Measurements from ENCODE around the gene SERGEF. TPM values are rescaled to one million over a fixed set of nuclear protein-coding genes. Genes with fewer than 3 reads are reported as not detected.

The SERGEF gene
- total and polyA plus RNA-seq, 2 experiments from 2014 or later, result 18.3 to 23.2 TPM

DNA sequence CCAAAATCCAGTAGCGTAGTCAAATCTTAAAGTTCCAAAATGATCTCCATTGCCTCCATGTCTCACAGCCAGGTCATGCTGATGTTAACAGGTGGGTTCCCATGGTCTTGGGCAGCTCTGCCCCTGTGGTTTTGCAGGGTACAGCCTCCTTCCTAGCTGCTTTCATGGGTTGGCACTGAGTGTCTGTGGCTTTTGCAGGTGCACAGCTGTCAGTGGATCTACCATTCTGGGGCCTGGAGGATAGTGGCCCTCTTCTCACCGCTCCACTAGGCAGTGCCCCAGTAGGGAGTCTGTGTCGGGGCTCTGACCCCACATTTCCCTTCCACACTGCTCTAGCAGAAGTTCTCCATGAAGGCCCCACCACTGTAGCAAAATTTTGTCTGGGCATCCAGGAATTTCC, 145.5 kb downstream of the SERGEF start:
- H3K4me1 ChIP-seq (ENCODE audit: insufficient read depth), result no peaks in the 10 kb centered on the region; the same call in 1 of the 2 replicates
- H3K79me2 ChIP-seq (ENCODE audit: insufficient read depth), result no peaks in the 10 kb centered on the region
- no peak overlapping the region for H2AFZ ChIP-seq
- no peaks in the 10 kb centered on the region for H3F3A ChIP-seq (ENCODE audit: insufficient read depth)
- H3K9me2 ChIP-seq (ENCODE audit: insufficient read depth), result no peaks in the 10 kb centered on the region
- H3K36me3 ChIP-seq (ENCODE audit: low read depth), result no peaks in the 10 kb centered on the region
- H3K27ac ChIP-seq, result no peak overlapping the region
- DNase-seq, result no peak
- no peak overlapping the region for H3K9ac ChIP-seq
- 72 to 79% methylated on average over 3 of the region's 3 CpGs for WGBS, 2 experiments (ENCODE audit: low coverage in 1 of 2, low lambda C conversion rate in 2 of 2, missing lambda C conversion rate in 2 of 2)
- H3K4me3 ChIP-seq, result no peak overlapping the region
- H4K20me1 ChIP-seq (ENCODE audit: insufficient read depth), result no peaks in the 10 kb centered on the region
- TF ChIP-seq EZH2phosphoT487 (IDR thresholded peaks at IDR 0.05; ENCODE audit: insufficient read depth, low read depth) (no peak), EZH2 (IDR thresholded peaks at IDR 0.05; ENCODE audit: insufficient read depth, poor library complexity, severe bottlenecking) (no peak)
- in situ Hi-C loops (cut with MboI), result no loop called here
- H3K27me3 ChIP-seq (replicated peaks; ENCODE audit: insufficient read depth), result no peaks in the 10 kb centered on the region
- H3K9me3 ChIP-seq (ENCODE audit: low read depth), result no peaks in the 10 kb centered on the region
- H3K4me2 ChIP-seq (ENCODE audit: unreplicated experiment), result no peak overlapping the region

DNA sequence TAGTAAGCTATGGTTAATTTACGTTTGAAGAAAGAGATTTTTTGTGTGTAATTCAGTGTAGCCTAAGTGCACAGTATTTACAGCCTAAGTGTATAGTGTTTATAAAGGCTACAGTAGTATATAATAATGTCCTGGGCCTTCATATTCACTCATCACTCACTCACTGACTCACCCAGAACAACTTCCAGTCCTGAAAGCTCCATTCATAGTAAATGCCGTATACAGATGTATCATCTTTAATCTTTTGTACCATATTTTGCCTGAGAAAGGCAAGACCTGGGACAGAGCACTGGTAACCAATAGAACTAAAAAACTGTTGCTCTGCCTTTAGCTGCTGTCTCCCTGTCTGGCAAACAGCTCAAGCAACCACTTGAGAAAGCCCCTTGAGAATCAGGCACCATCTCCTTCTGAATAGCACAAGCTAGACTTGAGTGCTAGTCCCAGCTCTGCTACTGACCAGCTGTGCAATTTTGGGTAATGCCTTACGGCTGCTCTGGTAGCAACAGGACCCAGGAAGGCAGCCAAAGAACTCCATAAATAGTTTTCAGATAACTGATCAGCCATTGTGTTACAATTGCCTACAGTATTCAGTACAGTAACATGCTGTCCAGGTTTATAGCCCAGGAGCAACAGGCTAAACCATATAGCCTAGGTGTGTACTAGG, 146.9 kb downstream of the SERGEF start:
- no peaks in the 10 kb centered on the region for H3K9me2 ChIP-seq (ENCODE audit: insufficient read depth)
- H3K4me1 ChIP-seq (ENCODE audit: insufficient read depth), result no peaks in the 10 kb centered on the region; the same call in 1 of the 2 replicates
- WGBS, 2 experiments (ENCODE audit: low coverage in 1 of 2, low lambda C conversion rate in 2 of 2, missing lambda C conversion rate in 2 of 2), result 82 to 85% methylated on average over 3 of the region's 3 CpGs
- no peak for TF ChIP-seq EZH2 (IDR thresholded peaks at IDR 0.05; ENCODE audit: insufficient read depth, poor library complexity, severe bottlenecking)
- TF ChIP-seq EZH2phosphoT487 (IDR thresholded peaks at IDR 0.05; ENCODE audit: insufficient read depth, low read depth), result no peak
- no peak overlapping the region for H2AFZ ChIP-seq
- H3K9ac ChIP-seq, result no peak overlapping the region
- H3K36me3 ChIP-seq (ENCODE audit: low read depth), result no peaks in the 10 kb centered on the region
- H3F3A ChIP-seq (ENCODE audit: insufficient read depth), result no peaks in the 10 kb centered on the region
- no peak overlapping the region for H3K4me2 ChIP-seq (ENCODE audit: unreplicated experiment)
- no peaks in the 10 kb centered on the region for H3K79me2 ChIP-seq (ENCODE audit: insufficient read depth)
- H4K20me1 ChIP-seq (ENCODE audit: insufficient read depth), result no peaks in the 10 kb centered on the region
- no peaks in the 10 kb centered on the region for H3K27me3 ChIP-seq (replicated peaks; ENCODE audit: insufficient read depth)
- H3K27ac ChIP-seq, result no peak overlapping the region
- peak; percentile 3 for DNase-seq
- in situ Hi-C loops (cut with MboI), result no loop called here
- H3K4me3 ChIP-seq, result no peak overlapping the region
- no peaks in the 10 kb centered on the region for H3K9me3 ChIP-seq (ENCODE audit: low read depth)

DNA sequence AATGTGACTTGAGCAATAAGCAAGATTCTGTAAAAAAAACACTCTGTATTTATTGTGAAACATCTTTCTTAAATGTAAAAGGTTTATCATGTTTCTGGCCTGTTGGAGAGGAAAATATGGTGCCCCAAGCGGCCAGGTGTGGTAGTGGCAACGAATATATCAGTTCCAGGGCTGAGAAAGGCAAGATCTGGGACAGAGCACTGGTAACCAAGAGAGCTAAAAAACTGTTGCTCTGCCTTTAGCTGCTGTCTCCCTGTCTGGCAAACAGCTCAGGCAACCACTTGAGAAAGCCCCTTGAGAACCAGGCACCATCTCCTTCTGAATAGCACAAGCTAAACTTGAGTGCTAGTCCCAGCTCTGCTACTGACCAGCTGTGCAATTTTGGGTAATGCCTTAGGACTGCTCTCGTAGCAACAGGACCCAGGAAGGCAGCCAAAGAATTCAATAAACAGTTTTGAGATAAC, 148.3 kb downstream of the SERGEF start:
- no peak for TF ChIP-seq EZH2 (IDR thresholded peaks at IDR 0.05; ENCODE audit: insufficient read depth, poor library complexity, severe bottlenecking)
- TF ChIP-seq EZH2phosphoT487 (IDR thresholded peaks at IDR 0.05; ENCODE audit: insufficient read depth, low read depth), result no peak
- H3F3A ChIP-seq (ENCODE audit: insufficient read depth), result no peaks in the 10 kb centered on the region
- DNase-seq, result no peak
- H4K20me1 ChIP-seq (ENCODE audit: insufficient read depth), result no peaks in the 10 kb centered on the region
- H3K27me3 ChIP-seq (replicated peaks; ENCODE audit: insufficient read depth), result no peaks in the 10 kb centered on the region
- in situ Hi-C loops (cut with MboI), result no loop called here
- no peak overlapping the region for H3K9ac ChIP-seq
- no peaks in the 10 kb centered on the region for H3K79me2 ChIP-seq (ENCODE audit: insufficient read depth)
- no peaks in the 10 kb centered on the region for H3K36me3 ChIP-seq (ENCODE audit: low read depth)
- no peaks in the 10 kb centered on the region for H3K9me3 ChIP-seq (ENCODE audit: low read depth)
- H3K27ac ChIP-seq, result no peak overlapping the region
- 13 to 15% methylated on average over 3 of the region's 3 CpGs for WGBS, 2 experiments (ENCODE audit: low coverage in 1 of 2, low lambda C conversion rate in 2 of 2, missing lambda C conversion rate in 2 of 2)
- no peak overlapping the region for H3K4me3 ChIP-seq
- H2AFZ ChIP-seq, result no peak overlapping the region
- no peaks in the 10 kb centered on the region; the same call in 1 of the 2 replicates for H3K4me1 ChIP-seq (ENCODE audit: insufficient read depth)
- H3K4me2 ChIP-seq (ENCODE audit: unreplicated experiment), result no peak overlapping the region
- no peaks in the 10 kb centered on the region for H3K9me2 ChIP-seq (ENCODE audit: insufficient read depth)

DNA sequence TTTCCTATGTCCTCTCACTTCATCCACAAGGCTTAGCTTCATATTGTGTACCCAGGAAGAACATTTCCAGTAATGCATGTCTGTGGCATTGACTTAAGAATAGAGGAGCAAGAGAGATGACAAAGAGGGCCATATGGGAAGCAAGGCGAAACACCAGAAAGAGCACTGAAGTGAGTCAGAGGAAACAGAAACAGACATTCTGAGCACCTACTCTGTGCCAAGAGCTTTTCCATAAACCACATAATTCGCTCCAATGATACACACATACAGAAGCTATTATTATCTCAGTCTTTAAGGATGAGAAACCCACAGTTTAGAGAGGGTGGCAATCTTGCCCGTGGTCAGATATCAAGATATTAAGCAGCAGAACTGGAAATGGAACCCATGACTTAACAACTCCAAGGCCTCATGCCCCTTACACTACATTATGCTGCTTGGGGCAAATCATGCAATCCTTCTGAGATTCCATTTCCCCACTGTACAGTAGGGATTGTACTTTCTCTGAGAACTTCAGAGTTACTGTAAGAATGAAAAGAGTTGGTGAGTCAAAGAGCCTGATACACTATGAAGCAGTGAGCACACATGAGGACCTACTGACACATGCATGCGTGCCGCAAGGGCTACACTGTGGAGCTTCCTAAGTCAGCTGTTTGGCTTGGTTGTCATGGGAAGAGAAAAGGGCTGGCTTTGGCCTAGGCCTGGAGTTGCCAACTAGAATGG, 151.7 kb downstream of the SERGEF start:
- no peaks in the 10 kb centered on the region for H3K36me3 ChIP-seq (ENCODE audit: low read depth)
- H3K27ac ChIP-seq, result no peak overlapping the region
- no peak overlapping the region for H2AFZ ChIP-seq
- no peak overlapping the region for H3K4me2 ChIP-seq (ENCODE audit: unreplicated experiment)
- no peaks in the 10 kb centered on the region for H3K9me3 ChIP-seq (ENCODE audit: low read depth)
- no peaks in the 10 kb centered on the region for H3K79me2 ChIP-seq (ENCODE audit: insufficient read depth)
- no peak overlapping the region for H3K9ac ChIP-seq
- H4K20me1 ChIP-seq (ENCODE audit: insufficient read depth), result no peaks in the 10 kb centered on the region
- no peaks in the 10 kb centered on the region for H3K27me3 ChIP-seq (replicated peaks; ENCODE audit: insufficient read depth)
- no peak overlapping the region for H3K4me3 ChIP-seq
- in situ Hi-C loops (cut with MboI), result no loop called here
- TF ChIP-seq EZH2 (IDR thresholded peaks at IDR 0.05; ENCODE audit: insufficient read depth, poor library complexity, severe bottlenecking) (no peak), EZH2phosphoT487 (IDR thresholded peaks at IDR 0.05; ENCODE audit: insufficient read depth, low read depth) (no peak)
- 90 to 92% methylated on average over 5 of the region's 5 CpGs for WGBS, 2 experiments (ENCODE audit: low coverage in 1 of 2, low lambda C conversion rate in 2 of 2, missing lambda C conversion rate in 2 of 2)
- DNase-seq, result peak; percentile 8
- H3K4me1 ChIP-seq (ENCODE audit: insufficient read depth), result no peaks in the 10 kb centered on the region; the same call in 1 of the 2 replicates
- H3K9me2 ChIP-seq (ENCODE audit: insufficient read depth), result no peaks in the 10 kb centered on the region
- H3F3A ChIP-seq (ENCODE audit: insufficient read depth), result no peaks in the 10 kb centered on the region
